Neuronal stem cell (in vitro differentiated cells): ENCODE results near the gene MCUR1.

Experiments
- DNase-seq: peaks from one replicate; pipeline ENCODE4 v3.0.0-alpha.2; 2013; ENCODE audit warnings: low spot score
- H2AFZ ChIP-seq: one replicate; pipeline ENCODE4 v1.6.1; 2013; ENCODE audit warnings: mild to moderate bottlenecking, low read length, inconsistent platforms
- H2AK5ac ChIP-seq: 2 replicates; pipeline ENCODE4 v1.6.1; 2013; ENCODE audit warnings: low read depth, mild to moderate bottlenecking, inconsistent platforms, low read length, moderate library complexity, mixed read lengths
- H2BK120ac ChIP-seq: 2 replicates; pipeline ENCODE4 v1.6.1; 2013; ENCODE audit warnings: low read depth, mild to moderate bottlenecking, inconsistent platforms, low read length, moderate library complexity, mixed read lengths
- H2BK12ac ChIP-seq: one replicate; pipeline ENCODE4 v1.6.1; 2013; ENCODE audit warnings: low read length, inconsistent platforms
- H2BK15ac ChIP-seq: 2 replicates; pipeline ENCODE4 v1.6.1; 2013; ENCODE audit warnings: mild to moderate bottlenecking, low read length, inconsistent platforms, mixed read lengths
- H2BK5ac ChIP-seq: one replicate; pipeline ENCODE4 v1.6.1; 2013; ENCODE audit warnings: inconsistent platforms, mild to moderate bottlenecking, low read length, moderate library complexity
- H3K14ac ChIP-seq: one replicate; pipeline ENCODE4 v1.6.1; 2013; ENCODE audit warnings: low read length, inconsistent platforms
- H3K18ac ChIP-seq: 2 replicates; pipeline ENCODE4 v1.6.1; 2013; ENCODE audit warnings: low read length, inconsistent platforms
- H3K23ac ChIP-seq: 2 replicates; pipeline ENCODE4 v1.6.1; 2013; ENCODE audit warnings: low read depth, mild to moderate bottlenecking, mixed read lengths, low read length, inconsistent platforms; ENCODE audit not compliant: poor library complexity
- H3K27ac ChIP-seq: replicated peaks from 3 replicates; pipeline ENCODE4 v1.5.1; 2013; ENCODE audit warnings: low read length, inconsistent platforms
- H3K27me3 ChIP-seq, 3 experiments: 2 replicates each; pipeline ENCODE4 v1.6.1; 2013; ENCODE audit warnings: low read length in 3 of 3, mild to moderate bottlenecking in 2 of 3, inconsistent platforms in 1 of 3, low read depth in 1 of 3, mixed read lengths in 1 of 3, moderate library complexity in 1 of 3; ENCODE audit not compliant: control insufficient read depth in 3 of 3, insufficient read depth in 3 of 3
- H3K36me3 ChIP-seq, 2 donors: replicated peaks in 1 of 2; 2 replicates each; pipeline ENCODE4 v1.6.1; 2013; ENCODE audit warnings: low read length in 2 of 2; ENCODE audit not compliant: control insufficient read depth in 2 of 2, insufficient read depth in 2 of 2
- H3K4ac ChIP-seq: 2 replicates; pipeline ENCODE4 v1.6.1; 2013; ENCODE audit warnings: inconsistent platforms, mild to moderate bottlenecking, low read length, moderate library complexity
- H3K4me1 ChIP-seq, 2 donors: 1 replicate in 1 of 2; 2 replicates in 1 of 2; pipeline ENCODE4 v1.6.1; 2013; ENCODE audit warnings: low read length in 2 of 2, low read depth in 1 of 2; ENCODE audit not compliant: control insufficient read depth in 2 of 2, insufficient read depth in 1 of 2
- H3K4me2 ChIP-seq: one replicate; pipeline ENCODE4 v1.6.1; 2013; ENCODE audit warnings: mild to moderate bottlenecking, low read length, inconsistent platforms; ENCODE audit not compliant: insufficient read depth, poor library complexity, severe bottlenecking
- H3K4me3 ChIP-seq, 2 donors: 2 replicates each; pipeline ENCODE4 v1.5.1; 2013; ENCODE audit warnings: low read length in 2 of 2, mild to moderate bottlenecking in 2 of 2, inconsistent platforms in 1 of 2, moderate library complexity in 1 of 2
- H3K79me1 ChIP-seq: one replicate; pipeline ENCODE4 v1.6.1; 2013; ENCODE audit warnings: low read depth, mild to moderate bottlenecking, inconsistent platforms, low read length, moderate library complexity
- H3K9ac ChIP-seq: one replicate; pipeline ENCODE4 v1.6.1; 2013; ENCODE audit warnings: mild to moderate bottlenecking, low read depth, low read length, inconsistent platforms; ENCODE audit not compliant: poor library complexity
- H3K9me3 ChIP-seq, 2 donors: replicated peaks in 1 of 2; 2 replicates each; pipeline versions ENCODE3 to v1.6.1; 2013; ENCODE audit warnings: low read length in 2 of 2, mild to moderate bottlenecking in 2 of 2, inconsistent platforms in 1 of 2, low read depth in 1 of 2, mixed read lengths in 1 of 2, moderate library complexity in 1 of 2; ENCODE audit not compliant: control insufficient read depth in 2 of 2, insufficient read depth in 1 of 2
- H4K8ac ChIP-seq: one replicate; pipeline ENCODE4 v1.6.1; 2013; ENCODE audit warnings: low read depth, mild to moderate bottlenecking, inconsistent platforms, low read length, moderate library complexity
- H4K91ac ChIP-seq: one replicate; pipeline ENCODE4 v1.6.1; 2013; ENCODE audit warnings: low read length, low read depth, mild to moderate bottlenecking, inconsistent platforms; ENCODE audit not compliant: poor library complexity
- WGBS, 2 donors: extraction: QIAGEN DNeasy Blood & Tissue Kit; methylation state at CpG; one replicate each; pipeline ENCODE4 v1.1.7; 2013; ENCODE audit warnings: missing lambda C conversion rate in 2 of 2, mixed read lengths in 1 of 2; ENCODE audit not compliant: insufficient read length in 2 of 2, insufficient replicate concordance in 1 of 2; ENCODE audit errors: extremely low coverage in 2 of 2; 5-methylcytosine and 5-hydroxymethylcytosine counted together

MCUR1 gene

GRCh38 chr6:13813026-13813425 lies 1.3 kb downstream of the MCUR1 start:
- H3K4me3 ChIP-seq, result peak overlapping the region in 1 of 2 donors; percentile 77
- no peaks in the 10 kb centered on the region for H3K9me3 ChIP-seq
- H3K9ac ChIP-seq, result no peak overlapping the region
- H2AFZ ChIP-seq, result no peak overlapping the region
- no peak overlapping the region for H2AK5ac ChIP-seq
- no peak for DNase-seq
- H2BK5ac ChIP-seq, result no peak overlapping the region
- no peak overlapping the region for H3K4me2 ChIP-seq
- H3K4ac ChIP-seq, result no peak overlapping the region
- no peak overlapping the region for H4K91ac ChIP-seq
- H2BK120ac ChIP-seq, result no peak overlapping the region
- H3K23ac ChIP-seq, result no peak overlapping the region
- H3K27ac ChIP-seq, result no peak overlapping the region
- H3K14ac ChIP-seq, result no peak overlapping the region
- H3K18ac ChIP-seq, result no peak overlapping the region
- peaks cover 10% of the 10 kb centered on the region in 2 donors for H3K4me1 ChIP-seq
- H4K8ac ChIP-seq, result no peak overlapping the region
- H3K36me3 ChIP-seq, result peaks cover 0 to 26% of the 10 kb centered on the region in 2 donors
- H3K79me1 ChIP-seq, result no peaks in the 10 kb centered on the region
- no peak overlapping the region for H2BK12ac ChIP-seq
- no CpG with 5 or more reads among the region's 7 CpGs for WGBS, 2 donors
- H2BK15ac ChIP-seq, result no peak overlapping the region
- H3K27me3 ChIP-seq, result no peaks in the 10 kb centered on the region

GRCh38 chr6:13812359-13812642 lies 2.1 kb downstream of the MCUR1 start:
- H2BK5ac ChIP-seq, result no peak overlapping the region
- H3K79me1 ChIP-seq, result no peaks in the 10 kb centered on the region
- H4K8ac ChIP-seq, result no peak overlapping the region
- no peak for DNase-seq
- H3K4ac ChIP-seq, result no peak overlapping the region
- no peak overlapping the region for H3K27ac ChIP-seq
- H3K4me3 ChIP-seq, result no peak overlapping the region
- H3K36me3 ChIP-seq, result peaks cover 0 to 28% of the 10 kb centered on the region in 2 donors
- H2AFZ ChIP-seq, result no peak overlapping the region
- no peak overlapping the region for H2BK120ac ChIP-seq
- no peak overlapping the region for H3K23ac ChIP-seq
- no peak overlapping the region for H3K18ac ChIP-seq
- no peak overlapping the region for H3K14ac ChIP-seq
- H2BK12ac ChIP-seq, result no peak overlapping the region
- WGBS, 2 donors, result no CpG with 5 or more reads among the region's 5 CpGs
- peaks cover 9 to 10% of the 10 kb centered on the region in 2 donors for H3K4me1 ChIP-seq
- no peak overlapping the region for H4K91ac ChIP-seq
- H3K4me2 ChIP-seq, result no peak overlapping the region
- no peak overlapping the region for H2BK15ac ChIP-seq
- H3K9me3 ChIP-seq, result no peaks in the 10 kb centered on the region
- no peaks in the 10 kb centered on the region for H3K27me3 ChIP-seq
- H2AK5ac ChIP-seq, result no peak overlapping the region
- H3K9ac ChIP-seq, result no peak overlapping the region

- H3K79me1 ChIP-seq, result no peaks in the 10 kb centered on the region
- H3K18ac ChIP-seq, result no peak overlapping the region
- H4K8ac ChIP-seq, result no peak overlapping the region
- no peak overlapping the region for H2AFZ ChIP-seq
- H3K4me1 ChIP-seq, result peaks cover 9 to 10% of the 10 kb centered on the region in 2 donors
- H4K91ac ChIP-seq, result no peak overlapping the region
- H3K9me3 ChIP-seq, result no peaks in the 10 kb centered on the region
- H2BK15ac ChIP-seq, result no peak overlapping the region
- H2BK12ac ChIP-seq, result no peak overlapping the region
- H3K4me2 ChIP-seq, result no peak overlapping the region
- H3K27ac ChIP-seq, result no peak overlapping the region
- no peak for DNase-seq
- H3K36me3 ChIP-seq, result peaks cover 0 to 33% of the 10 kb centered on the region in 2 donors
- no peak overlapping the region for H3K4ac ChIP-seq
- H3K4me3 ChIP-seq, result no peak overlapping the region
- no peaks in the 10 kb centered on the region for H3K27me3 ChIP-seq
- H2BK120ac ChIP-seq, result no peak overlapping the region
- WGBS, 2 donors, result 100% methylated on average over 1 of the region's 8 CpGs; no CpG with 5 or more reads in 1 of the 2 donors
- no peak overlapping the region for H3K23ac ChIP-seq
- H3K14ac ChIP-seq, result no peak overlapping the region
- H2BK5ac ChIP-seq, result no peak overlapping the region
- H2AK5ac ChIP-seq, result no peak overlapping the region
- H3K9ac ChIP-seq, result no peak overlapping the region
Measured at GRCh38 chr6:13811627-13812358, 2.6 kb downstream of the MCUR1 start.

- no peaks in the 10 kb centered on the region for H3K9me3 ChIP-seq
- no peak overlapping the region for H4K91ac ChIP-seq
- H2BK120ac ChIP-seq, result no peak overlapping the region
- peaks cover 0 to 42% of the 10 kb centered on the region in 2 donors for H3K36me3 ChIP-seq
- H3K9ac ChIP-seq, result no peak overlapping the region
- no peak overlapping the region for H2BK15ac ChIP-seq
- H3K4ac ChIP-seq, result no peak overlapping the region
- H3K27me3 ChIP-seq, result no peaks in the 10 kb centered on the region
- H2BK12ac ChIP-seq, result no peak overlapping the region
- H3K4me3 ChIP-seq, result no peak overlapping the region
- no peak overlapping the region for H3K23ac ChIP-seq
- H3K27ac ChIP-seq, result no peak overlapping the region
- no peak overlapping the region for H2AFZ ChIP-seq
- H3K18ac ChIP-seq, result no peak overlapping the region
- peaks cover 9 to 10% of the 10 kb centered on the region in 2 donors for H3K4me1 ChIP-seq
- no peak overlapping the region for H4K8ac ChIP-seq
- DNase-seq, result no peak
- no peak overlapping the region for H3K4me2 ChIP-seq
- no peak overlapping the region for H2BK5ac ChIP-seq
- no peak overlapping the region for H3K14ac ChIP-seq
- H3K79me1 ChIP-seq, result no peaks in the 10 kb centered on the region
- no peak overlapping the region for H2AK5ac ChIP-seq
- no CpG with 5 or more reads among the region's 3 CpGs for WGBS, 2 donors
Measured at GRCh38 chr6:13810688-13811446, 3.5 kb downstream of the MCUR1 start.
